ENCODE results near the gene MB21D2.

The MB21D2 gene

DNA sequence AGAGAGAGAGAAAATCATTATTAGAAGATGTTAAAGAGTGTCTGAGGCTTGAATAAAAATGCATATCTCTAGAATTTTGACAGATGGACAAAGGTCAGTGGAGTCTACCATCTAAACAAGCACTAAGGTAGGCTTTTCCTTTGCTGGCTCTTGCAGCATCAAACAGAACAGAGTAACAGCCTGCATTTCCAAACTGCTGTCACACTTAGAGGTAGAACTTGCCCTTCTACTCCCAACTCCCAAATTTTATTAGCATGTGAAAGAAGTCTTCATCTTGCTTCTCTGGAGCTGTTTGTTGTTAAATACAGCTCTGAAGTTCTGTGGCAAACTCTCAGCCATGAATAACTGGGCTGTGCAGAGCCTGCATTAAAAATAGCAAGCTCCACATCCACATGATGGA is 4.1 kb upstream of the MB21D2 start:
- DNase-seq = no peak

- DNase-seq = no peak
Measured at GRCh38 chr3:192920411-192920810, 2.8 kb upstream of the MB21D2 start.

- DNase-seq = no peak
Measured at GRCh38 chr3:192919901-192920300, 2.2 kb upstream of the MB21D2 start.

DNA sequence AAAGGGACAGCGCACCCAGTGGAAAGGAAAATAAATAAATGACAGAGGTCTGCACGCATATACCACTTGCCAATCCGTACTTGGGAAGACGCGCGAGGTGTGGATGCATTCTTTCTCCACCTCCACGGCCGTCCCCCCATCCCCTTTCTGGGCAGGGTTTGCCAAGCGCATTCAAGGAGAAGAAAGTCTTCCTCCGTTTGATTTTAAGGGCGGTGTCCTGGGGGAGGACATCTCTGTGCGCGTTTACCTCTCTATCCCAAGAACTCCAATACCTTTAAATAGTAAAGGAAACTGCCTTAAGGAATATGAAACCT is 576 bp upstream of the MB21D2 start:
- DNase-seq = no peak

- DNase-seq = no peak
Measured at GRCh38 chr3:192917028-192917403, 640 bp downstream of the MB21D2 start.

DNA sequence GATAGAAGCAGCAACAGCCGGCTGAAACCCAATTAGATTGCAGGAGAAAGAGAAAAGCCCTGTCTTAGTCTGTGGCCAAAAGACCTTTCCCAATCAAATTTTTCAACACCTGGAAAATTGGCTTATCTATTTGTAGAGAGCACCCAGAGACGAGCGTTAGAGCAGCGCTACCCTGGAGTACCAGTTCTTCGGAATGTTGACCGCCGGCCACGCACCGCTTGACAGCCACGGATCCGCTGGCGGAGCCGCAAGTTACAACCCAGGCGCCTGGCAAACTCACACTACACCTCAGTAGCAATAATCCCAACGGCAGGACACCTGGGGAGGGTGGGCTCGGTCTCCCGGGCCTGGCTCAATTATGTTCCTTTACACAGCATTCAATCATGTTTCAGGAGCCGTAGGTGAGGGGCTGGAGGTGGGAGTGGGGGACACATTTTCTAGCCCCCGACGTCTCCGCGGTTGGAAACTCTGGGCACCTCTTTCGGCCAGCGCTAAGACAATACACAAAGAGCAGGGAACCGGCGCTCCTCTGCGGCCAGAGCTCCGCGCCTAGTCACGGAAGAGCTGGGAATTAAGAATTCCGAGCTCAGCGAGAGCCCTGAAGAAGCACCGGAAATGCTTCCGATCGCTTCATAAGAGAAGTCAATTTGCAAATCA is 1.2 kb downstream of the MB21D2 start:
- no peak for DNase-seq

GRCh38 chr3:192915722-192916121 is 1.9 kb downstream of the MB21D2 start:
- no peak for DNase-seq

- no peak for DNase-seq
Measured at GRCh38 chr3:192915304-192915703, 2.4 kb downstream of the MB21D2 start.

GRCh38 chr3:192914848-192915247 is 2.8 kb downstream of the MB21D2 start:
- DNase-seq = no peak

GRCh38 chr3:192913540-192913939 is 4.1 kb downstream of the MB21D2 start:
- no peak for DNase-seq

- DNase-seq = no peak
Measured at GRCh38 chr3:192911293-192911692, 6.4 kb downstream of the MB21D2 start.

DNA sequence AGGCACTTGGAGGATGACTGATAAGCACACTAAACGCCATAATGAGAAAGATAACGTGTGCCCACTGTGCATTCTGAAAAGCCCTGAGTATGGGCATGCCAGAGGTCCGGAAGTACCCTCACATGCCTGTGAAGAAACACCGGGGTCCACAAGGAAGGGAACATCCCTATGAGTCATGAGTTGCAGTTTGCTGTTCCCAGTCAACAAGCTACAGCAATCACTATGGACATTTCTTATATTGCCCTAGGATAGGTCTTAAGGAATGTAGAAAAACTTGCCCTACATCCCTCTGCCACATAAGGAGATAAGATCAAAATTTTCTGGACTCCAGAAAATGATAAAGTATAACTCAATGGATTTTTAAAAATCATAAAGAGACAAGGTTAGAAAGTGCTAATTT is 9.9 kb downstream of the MB21D2 start:
- DNase-seq = no peak

GRCh38 chr3:192906940-192907339 is 10.7 kb downstream of the MB21D2 start:
- DNase-seq = no peak

DNA sequence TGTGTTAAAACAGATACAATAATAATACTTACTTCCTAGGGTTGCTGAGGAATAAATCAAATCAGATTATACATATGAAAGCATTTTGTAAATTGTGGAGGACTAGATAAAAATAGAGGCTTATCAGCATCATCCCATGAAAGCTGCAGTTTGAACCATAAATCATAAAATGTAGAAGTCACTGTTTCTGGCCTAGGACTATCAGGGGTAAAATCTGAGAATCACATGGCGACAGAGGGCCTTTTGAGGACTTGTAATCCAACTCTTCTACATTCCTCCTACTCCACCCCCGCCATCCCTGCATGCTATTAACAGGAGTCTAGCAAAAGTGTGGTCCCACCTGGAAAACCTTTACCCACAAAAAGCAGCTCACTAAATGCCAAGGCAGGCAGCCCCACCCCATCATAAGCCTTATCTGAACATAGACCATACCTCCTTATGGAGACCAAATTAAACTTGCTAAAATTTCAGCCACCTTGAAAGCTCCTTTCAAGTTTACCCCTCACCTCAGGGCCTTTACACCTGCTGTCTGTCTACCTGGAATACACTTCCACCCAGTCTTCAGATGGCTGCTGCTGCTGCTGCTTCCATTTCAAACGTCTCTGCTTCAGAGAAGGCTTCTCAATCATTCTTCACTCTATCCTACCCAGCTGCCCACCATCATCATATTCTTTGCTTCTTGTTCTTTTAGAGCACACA is 11.5 kb downstream of the MB21D2 start:
- no peak for DNase-seq

DNA sequence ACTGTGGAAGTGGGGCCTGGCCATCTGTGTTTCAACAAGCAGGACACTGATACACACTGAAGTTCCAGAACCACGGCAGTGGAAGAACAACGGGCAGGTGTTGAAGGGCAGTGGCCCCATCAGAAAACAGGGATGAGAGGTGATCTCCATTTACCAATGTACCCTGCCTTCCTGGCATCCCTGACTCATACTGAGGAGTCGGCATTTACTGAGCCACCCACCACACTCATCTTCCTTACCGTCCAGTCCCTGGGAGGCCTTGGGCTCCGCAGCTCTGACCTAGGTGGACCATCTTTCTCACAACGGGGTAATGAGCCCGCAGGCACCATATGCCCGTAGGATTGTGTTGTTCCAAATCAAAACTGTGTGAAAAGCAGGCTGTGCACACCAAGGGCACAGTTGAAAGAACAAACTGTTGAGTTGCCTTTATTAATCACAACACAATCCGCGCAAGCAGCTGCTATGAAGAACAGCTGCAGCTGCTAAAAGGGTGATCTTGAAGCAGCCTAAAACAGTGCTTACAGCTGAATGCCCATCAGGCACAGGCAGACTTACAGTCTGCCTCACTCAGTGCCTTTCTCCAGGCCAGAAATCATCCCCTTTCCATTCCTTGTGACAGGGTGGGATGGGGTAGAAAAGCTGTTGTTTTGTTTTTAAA is 12.9 kb downstream of the MB21D2 start:
- DNase-seq = no peak

DNA sequence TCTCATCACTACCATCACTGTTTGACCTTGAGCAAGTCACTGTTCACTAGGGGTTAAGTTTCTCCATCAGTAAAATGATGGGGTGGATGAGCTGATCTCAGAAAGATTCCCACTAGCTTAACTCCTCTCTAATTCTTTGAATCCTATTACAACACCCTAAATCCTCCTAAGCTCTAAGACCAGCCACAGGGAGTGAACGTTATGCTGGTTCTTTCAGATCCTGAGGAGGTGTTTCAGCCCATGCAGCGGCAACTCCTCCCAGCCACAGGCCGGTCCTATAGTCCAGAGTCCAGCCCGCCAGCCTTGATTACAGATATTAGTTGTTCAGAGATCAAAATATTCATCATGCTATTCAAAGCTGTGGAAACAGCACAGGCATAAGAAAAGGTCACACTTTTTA is 15.1 kb downstream of the MB21D2 start:
- no peak for DNase-seq

DNA sequence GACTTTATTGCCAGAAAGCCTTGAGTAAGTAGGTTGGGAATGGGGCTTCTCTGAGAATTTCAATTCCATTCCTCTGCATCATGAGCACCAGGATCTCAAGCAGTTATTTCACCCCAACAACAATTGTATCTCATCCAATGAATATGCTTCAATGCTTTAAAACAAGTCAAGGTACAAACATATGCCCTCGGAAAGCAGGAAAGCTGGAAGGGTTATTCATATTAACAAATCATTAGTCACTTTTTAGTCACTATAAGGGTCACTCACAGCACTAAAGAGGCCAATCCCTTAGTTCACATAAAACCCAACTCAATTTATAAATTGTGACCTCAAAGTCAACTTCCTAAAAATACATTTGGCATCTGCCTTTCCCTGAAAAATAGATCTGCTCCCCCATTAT is 16.2 kb downstream of the MB21D2 start:
- no peak for DNase-seq

DNA sequence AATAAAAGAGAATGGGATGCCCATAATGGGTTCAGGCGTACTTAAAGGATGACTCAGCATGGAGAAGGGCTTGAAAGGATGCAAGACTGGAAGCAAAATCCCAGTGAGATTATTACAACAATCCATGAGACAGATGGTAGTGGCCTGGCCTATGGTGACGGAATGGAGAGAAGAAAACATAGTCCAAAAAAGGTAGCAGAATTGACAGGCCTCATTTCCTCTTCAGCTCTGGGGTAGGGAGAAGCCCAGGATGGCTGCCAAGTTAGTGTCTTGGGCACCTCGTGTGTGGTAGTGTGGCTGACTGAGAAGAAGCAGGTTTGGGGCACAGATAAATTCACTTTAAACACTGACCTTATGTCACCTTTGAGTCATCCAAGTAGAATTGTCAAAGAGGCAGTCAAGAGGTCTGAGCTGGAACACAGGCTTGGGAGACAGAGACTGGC is 18.1 kb downstream of the MB21D2 start:
- no peak for DNase-seq

DNA sequence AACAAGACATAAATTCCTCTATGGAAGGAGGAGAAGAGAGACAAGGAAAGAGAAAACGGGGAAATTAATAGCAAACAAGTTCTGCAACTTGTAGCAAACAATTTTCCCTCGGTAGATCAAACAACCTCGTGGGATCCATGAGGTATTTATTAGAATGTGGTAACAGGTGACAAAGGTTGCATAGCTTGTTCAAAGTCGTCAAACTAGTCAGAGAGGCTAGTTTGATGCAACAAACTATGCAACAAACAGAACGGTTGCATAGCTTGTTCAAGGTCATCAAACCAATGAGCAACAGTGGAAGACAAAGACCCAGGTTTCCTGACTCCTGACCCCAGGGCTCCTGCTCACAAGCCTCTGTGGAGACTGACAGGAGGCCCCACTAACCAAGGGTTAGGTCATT is 20.7 kb downstream of the MB21D2 start:
- no peak for DNase-seq

- DNase-seq = no peak
Measured at GRCh38 chr3:192896208-192896607, 21.4 kb downstream of the MB21D2 start.

GRCh38 chr3:192894676-192895075 is 23.0 kb downstream of the MB21D2 start:
- no peak for DNase-seq

DNA sequence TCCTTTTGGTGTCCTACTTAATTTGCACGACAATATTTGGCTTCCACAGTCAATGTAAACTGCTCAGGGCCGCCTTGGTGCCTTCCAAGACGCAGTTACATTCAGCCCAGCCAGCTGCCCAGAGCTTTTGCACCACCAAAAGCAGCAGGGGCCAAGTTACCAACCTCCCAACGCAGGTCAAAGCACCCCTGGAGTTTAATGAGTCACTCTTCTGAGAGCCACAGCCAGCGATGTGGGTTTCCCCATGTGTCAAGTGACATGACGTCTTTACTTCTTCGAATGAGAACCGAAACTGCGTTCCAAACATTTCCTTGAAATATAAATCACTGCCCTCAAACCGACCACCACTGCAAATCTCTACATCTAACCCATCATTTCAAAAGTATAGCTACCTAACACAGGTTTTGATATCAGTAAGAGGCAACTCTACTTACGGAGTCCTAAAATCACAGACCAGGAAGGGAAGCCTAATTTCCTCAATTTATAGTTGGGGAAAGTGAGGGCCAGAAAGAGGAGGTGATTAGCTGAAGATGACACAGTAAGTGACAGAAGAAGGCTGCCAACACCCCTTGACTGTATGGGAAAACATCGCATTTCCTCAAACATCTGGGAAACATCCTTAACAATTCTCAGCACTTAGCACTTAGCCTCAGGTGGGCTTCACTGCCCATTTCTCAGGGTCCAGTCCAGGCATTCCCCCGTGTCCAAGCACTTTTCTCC is 24.5 kb downstream of the MB21D2 start:
- peak; percentile 77 for DNase-seq

GRCh38 chr3:192890347-192891335 is 27.0 kb downstream of the MB21D2 start:
- no peak for DNase-seq
